Uterus (tissue), 2 donors: ENCODE results near the gene CIB2.

Source experiments
- POLR2A ChIP-seq, 2 donors: fragments of 450-650 bp; IDR thresholded peaks; one replicate each; pipeline ENCODE4 v1.6.1; 2016; ENCODE audit warnings: antibody characterized with exemption in 2 of 2, mild to moderate bottlenecking in 1 of 2, moderate library complexity in 1 of 2
- TF ChIP-seq, protein P1 (sequence below), 4 experiments: fragments of 200-600 bp in 2 of 4; fragments of 450-650 bp in 2 of 4; sonication (generic) in 2 of 4; IDR thresholded peaks; one replicate each; pipeline ENCODE4 v1.5.1; 2016 to 2019; ENCODE audit warnings: antibody characterized with exemption in 4 of 4, mild to moderate bottlenecking in 2 of 4, moderate library complexity in 1 of 4

DNA sequence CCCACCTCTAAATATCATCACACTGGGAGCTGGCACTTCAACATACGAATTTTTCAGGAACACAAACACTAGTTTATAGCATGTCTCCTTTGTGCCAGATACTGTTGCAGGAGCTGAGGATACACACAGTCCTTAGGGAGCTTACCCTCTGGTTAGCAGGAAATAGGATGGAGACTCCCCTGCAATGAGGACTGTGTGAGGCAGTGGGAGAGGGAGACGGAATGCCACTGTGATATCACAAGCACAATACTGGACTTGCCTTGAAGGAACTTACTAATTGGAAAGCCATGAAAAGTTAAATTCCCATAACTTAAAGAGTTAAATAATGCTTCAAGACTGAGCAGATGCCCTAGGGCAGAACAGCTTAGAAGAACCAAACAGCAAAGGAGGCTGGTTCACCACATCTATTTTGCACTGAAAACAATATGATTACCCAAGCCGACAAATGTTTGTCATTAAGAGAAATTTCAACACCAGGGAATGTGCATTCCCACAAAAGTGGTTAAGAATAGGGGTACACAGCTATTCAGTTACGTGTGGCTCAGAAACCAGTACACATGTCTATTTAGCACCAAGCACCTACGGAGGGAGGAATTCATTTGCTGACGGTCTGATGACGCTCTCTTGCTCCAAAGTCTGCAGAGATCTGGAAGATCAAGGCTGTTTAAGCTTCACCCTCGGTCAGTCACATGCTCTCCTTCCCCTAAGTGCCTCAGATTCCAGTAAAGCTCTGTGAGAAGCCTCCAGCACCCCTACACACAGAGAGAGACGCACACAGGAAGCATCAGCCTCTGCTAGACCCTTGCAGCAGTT lies 59.0 kb downstream of the CIB2 start:
- TF ChIP-seq, protein P1, sequence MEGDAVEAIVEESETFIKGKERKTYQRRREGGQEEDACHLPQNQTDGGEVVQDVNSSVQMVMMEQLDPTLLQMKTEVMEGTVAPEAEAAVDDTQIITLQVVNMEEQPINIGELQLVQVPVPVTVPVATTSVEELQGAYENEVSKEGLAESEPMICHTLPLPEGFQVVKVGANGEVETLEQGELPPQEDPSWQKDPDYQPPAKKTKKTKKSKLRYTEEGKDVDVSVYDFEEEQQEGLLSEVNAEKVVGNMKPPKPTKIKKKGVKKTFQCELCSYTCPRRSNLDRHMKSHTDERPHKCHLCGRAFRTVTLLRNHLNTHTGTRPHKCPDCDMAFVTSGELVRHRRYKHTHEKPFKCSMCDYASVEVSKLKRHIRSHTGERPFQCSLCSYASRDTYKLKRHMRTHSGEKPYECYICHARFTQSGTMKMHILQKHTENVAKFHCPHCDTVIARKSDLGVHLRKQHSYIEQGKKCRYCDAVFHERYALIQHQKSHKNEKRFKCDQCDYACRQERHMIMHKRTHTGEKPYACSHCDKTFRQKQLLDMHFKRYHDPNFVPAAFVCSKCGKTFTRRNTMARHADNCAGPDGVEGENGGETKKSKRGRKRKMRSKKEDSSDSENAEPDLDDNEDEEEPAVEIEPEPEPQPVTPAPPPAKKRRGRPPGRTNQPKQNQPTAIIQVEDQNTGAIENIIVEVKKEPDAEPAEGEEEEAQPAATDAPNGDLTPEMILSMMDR (IDR thresholded peaks at IDR 0.05) = no peak
- TF ChIP-seq POLR2A (IDR thresholded peaks at IDR 0.05) = peak in 1 of 2 donors; percentile 26
